ENCODE results near the gene CRTC2.
"Not testable (repeated sequence)": the region's sequence is repeated elsewhere in the genome, so short reads cannot be mapped to it uniquely, and the experiment has no call there.

The CRTC2 gene, protein sequence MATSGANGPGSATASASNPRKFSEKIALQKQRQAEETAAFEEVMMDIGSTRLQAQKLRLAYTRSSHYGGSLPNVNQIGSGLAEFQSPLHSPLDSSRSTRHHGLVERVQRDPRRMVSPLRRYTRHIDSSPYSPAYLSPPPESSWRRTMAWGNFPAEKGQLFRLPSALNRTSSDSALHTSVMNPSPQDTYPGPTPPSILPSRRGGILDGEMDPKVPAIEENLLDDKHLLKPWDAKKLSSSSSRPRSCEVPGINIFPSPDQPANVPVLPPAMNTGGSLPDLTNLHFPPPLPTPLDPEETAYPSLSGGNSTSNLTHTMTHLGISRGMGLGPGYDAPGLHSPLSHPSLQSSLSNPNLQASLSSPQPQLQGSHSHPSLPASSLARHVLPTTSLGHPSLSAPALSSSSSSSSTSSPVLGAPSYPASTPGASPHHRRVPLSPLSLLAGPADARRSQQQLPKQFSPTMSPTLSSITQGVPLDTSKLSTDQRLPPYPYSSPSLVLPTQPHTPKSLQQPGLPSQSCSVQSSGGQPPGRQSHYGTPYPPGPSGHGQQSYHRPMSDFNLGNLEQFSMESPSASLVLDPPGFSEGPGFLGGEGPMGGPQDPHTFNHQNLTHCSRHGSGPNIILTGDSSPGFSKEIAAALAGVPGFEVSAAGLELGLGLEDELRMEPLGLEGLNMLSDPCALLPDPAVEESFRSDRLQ

DNA sequence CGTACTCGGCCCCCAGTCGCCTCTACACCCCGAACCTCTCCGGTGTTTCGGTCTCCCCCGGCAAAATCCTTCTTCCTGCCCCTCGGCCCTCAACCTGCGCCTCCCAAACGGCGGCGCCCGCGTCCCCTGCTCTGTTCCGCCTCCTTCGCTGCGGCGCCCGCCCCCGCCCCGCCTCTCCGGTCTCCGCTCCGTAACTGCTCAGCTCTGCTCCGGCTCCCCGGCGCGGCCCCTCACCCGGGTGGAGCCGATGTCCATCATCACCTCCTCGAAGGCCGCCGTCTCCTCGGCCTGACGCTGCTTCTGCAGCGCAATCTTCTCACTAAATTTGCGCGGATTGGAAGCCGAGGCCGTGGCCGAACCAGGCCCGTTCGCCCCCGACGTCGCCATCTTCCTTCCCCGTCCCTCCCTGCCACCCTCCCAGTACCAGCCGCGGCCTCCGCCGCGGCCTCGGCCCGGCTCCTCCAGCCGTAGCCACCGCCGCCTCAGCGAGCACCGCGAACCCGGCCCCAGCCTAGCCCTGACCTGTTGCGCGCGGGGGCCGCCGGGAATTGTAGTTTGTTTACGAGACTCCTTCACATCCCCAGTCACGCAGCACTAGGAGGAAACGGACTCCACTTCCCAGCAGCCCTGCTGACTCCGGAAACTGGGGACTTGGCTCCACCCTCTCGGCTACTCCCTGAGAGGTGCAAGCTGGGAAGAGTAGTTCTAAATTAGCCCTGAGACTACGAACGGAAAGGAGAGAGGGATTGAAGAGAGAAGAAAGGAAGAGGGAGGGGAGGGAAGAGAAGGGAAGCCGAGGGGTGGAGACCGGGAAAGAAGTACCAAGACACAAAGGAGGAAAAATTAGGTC lies at the start of gene CRTC2:
CRTC2 (minus strand) TSS at position 502 of the 850 bp plus-strand sequence; CDS start at position 387, 115 bp downstream.
- in situ Hi-C loops (cut with MboI; ENCODE audit: low sequenced_read_pairs), result no loop called here

DNA sequence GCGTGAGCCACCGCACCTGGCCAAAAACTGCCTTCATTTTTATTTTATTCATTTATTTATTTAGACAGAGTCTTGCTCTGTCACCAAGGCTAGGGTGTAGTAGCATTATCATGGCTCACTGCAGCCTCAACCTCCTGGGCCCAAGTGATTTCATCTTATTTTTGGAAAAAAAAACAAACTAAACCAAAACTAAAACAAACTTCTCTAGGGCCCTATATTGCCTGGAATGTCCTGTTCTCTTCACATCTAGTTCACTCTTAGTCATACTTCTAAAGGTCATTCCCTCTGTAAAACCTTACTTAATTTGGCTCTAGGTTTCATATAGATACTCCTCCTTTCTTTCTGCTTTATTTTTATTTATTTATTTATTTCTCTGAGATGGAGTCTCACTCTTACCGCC lies 47.7 kb upstream of the CRTC2 start:
- in situ Hi-C loops (cut with MboI; ENCODE audit: low sequenced_read_pairs), result no loop called here

DNA sequence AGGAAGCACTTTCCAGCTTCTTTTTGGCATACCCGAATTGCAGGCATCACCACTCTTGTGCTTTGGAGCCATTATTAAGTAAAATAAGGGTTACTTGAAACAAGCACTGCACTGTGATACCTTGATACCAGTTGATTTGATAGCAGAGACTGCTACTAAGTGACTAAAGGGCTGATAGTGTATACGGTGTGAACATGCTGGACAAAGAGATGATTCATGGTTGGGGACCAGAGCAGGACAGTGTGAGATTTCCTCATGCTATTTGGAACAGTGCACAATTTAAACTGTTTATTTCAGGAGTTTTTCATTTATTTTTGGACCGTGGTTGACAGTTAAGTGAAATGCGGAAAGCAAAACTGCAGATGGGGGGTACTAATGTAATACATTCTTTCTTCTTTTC lies 42.0 kb upstream of the CRTC2 start:
- in situ Hi-C loops (cut with MboI; ENCODE audit: low sequenced_read_pairs), result no loop called here

DNA sequence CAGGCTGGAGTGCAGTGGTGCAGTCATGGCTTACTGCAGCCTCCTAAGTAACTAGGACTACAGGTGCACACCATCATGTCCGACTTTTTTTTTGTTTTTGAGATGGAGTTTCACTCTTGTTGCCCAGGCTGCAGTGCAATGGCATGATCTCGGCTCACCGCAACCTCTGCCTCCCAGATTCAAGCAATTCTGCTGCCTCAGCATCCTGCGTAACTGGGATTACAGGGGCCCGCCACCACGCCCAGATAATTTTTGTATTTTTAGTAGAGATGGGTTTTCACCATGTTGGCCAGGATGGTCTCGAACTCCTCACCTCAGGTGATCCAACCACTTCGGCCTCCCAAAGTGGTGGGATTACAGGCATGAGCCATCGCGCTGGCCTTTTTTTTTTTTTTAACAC lies 38.5 kb upstream of the CRTC2 start:
- in situ Hi-C loops (cut with MboI; ENCODE audit: low sequenced_read_pairs), result not testable (repeated sequence)

DNA sequence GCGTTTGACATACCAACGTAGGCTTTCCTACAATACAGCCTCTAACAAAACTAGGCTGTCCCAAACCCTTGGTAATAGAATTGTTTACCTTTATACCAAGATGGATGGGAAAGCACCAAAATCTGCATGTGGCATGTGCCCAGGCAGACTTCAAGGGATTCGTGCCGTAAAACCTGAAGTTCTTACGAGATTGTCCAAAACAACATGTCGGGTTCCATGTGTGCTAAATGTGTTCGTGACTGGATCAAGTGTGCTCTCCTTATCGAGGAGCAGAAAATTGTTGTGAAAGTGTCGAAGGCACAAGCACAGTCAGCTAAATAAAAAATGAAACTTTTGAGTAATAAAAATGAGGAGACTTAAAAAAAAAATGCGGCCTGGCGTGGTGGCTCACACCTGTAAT lies 37.2 kb upstream of the CRTC2 start:
- in situ Hi-C loops (cut with MboI; ENCODE audit: low sequenced_read_pairs), result no loop called here

DNA sequence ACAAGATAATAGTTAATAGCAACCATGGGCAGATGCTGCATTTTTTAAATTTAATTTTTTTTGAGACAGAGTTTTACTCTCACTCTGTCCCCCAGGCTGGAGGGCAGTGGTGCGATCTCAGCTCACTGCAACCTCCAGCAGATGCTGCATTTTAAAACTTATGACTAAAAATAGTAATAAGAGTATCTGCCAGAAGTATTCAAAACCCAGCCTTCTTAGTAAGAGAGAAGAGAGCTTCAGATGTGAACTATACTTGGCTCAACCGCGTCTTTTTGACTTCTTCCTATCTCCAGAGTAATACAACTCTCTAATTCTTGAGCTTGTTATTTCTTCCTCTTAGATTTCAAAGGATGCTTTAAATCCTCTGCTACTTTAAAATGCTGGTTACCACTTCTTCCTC lies 36.8 kb upstream of the CRTC2 start:
- in situ Hi-C loops (cut with MboI; ENCODE audit: low sequenced_read_pairs), result no loop called here

DNA sequence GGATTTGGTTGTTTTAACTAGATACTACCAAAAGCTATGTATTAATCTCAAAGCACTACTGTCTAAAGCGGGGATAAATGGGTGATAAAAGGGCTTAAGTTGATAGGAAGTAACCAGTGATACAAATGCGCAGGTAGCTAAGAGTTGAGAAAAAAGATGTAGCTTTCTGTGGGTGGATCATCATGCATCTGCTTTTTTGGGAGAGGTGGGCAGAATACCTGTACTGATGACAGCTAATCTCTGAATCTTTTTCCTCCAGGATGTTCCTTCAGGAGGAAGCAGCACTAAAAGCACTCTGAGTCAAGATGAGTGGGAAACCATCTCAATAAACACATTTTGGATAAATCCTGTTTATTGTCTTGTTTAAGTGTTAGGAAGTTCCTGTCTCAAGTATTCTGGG lies 33.4 kb upstream of the CRTC2 start:
- in situ Hi-C loops (cut with MboI; ENCODE audit: low sequenced_read_pairs), result no loop called here

DNA sequence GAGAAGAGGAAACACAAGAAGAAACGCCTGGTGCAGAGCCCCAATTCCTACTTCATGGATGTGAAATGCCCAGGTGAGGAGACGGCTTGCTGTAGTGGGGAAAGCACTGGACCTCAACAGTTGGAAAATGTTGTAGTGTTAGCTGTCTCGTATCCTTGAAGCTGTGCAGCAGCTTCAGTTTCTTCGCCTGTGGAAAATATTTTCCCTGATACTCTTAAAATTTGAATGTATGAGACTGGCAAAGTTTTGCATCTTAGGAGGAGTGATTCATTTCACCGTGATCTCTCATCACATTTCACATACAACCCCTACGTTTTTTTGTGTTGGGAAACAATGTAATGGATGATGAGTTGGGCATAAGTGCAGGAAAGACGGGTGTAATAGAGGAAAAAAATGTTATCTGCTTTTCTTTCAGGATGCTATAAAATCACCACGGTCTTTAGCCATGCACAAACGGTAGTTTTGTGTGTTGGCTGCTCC lies 32.8 kb upstream of the CRTC2 start:
- in situ Hi-C loops (cut with MboI; ENCODE audit: low sequenced_read_pairs), result no loop called here

DNA sequence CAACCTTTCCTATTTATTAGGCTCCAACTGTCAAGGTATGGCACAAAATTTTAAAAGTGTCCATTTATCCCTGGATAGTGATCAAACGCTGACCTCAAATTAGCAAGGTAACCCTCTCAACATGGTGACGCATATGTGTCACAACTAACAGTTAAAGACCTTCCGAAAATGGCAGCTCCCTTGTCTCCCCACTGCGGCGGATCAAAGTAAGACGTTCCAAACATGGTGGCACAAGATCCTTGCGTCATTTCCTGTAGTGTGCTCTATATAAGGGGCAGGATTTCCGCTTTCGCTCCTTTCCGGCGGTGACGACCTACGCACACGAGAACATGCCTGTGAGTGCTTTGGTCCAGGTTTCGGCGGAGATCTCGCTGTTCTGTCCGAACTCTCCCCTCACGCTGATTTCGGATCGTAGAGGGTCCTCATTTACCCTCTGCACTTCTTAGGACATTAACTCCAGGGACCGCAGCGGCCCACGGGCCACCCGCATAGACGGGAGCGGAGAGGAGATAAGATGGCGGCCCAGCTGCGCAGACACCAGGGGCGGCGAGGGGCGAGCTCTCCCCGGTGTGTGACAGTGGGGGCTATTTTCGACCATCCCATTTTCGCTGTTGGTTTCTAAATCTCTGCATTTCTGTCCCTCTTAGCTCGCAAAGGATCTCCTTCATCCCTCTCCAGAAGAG lies 32.2 kb upstream of the CRTC2 start, which contains the start of gene RPS27:
RPS27 (plus strand) TSS at position 295 of the 683 bp plus-strand sequence; CDS start at position 330, 35 bp downstream.
- in situ Hi-C loops (cut with MboI; ENCODE audit: low sequenced_read_pairs), result no loop called here

DNA sequence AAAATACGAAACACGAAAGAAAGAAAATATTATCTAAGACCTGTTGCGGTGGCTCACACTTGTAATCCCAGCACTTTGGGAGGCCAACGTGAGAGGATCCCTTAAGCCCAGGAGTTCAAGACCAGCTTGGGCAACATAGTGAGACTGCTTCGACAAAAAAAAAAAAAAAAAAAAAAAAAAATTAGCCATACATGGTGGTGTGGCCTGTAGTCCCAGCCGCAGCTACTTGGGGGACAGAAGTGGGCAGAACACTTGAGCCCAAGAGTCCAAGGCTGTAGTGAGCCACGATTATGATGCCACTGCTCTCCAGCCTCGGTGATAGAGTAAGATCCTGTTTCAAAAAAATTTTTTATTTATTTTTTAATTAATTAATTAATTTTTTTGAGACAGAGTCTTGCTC lies 29.2 kb upstream of the CRTC2 start:
- in situ Hi-C loops (cut with MboI; ENCODE audit: low sequenced_read_pairs), result no loop called here

DNA sequence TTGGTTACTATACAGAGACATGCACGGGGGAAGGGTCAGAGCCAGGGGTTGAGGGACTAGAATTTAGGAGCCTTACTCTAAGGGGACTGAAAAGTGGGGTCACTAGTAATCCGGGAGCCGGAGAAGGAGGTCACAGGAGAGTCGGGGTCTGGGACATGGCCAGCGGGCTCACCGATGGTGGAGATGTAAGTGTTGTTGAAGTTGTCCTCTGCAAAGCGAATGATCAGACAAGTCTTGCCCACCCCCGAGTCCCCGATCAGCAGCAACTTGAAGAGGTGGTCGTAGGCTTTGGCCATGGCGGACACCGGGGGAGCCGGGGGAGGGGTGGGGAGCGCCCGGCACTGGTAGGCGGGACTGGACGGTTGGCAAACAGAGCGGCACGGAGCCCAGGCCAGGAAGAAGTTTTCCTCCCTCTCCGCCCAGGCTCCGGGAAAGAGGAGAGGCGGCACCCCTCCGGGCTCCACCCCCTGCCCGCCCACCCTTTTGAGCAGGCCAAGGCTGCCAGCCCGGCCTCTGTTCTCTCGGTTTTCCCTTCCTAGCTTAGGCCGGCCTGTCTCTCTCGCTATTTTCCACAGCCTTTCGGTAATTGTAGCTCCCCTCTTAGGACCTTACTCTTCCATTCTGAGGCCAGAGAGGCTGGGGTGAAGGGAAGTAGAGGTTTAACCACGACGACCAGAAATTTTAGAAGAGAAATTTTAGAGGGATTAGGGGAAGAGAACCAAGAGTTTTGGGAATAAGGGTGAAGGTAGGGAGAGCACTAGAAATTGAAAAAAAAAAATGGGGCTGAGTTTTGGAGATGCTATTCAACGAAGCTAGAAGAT lies 27.7 kb upstream of the CRTC2 start, which contains the start of gene RAB13:
RAB13 (minus strand) TSS at position 399 of the 821 bp plus-strand sequence; CDS start at position 296, 103 bp downstream.
- in situ Hi-C loops (cut with MboI; ENCODE audit: low sequenced_read_pairs), result no loop called here

DNA sequence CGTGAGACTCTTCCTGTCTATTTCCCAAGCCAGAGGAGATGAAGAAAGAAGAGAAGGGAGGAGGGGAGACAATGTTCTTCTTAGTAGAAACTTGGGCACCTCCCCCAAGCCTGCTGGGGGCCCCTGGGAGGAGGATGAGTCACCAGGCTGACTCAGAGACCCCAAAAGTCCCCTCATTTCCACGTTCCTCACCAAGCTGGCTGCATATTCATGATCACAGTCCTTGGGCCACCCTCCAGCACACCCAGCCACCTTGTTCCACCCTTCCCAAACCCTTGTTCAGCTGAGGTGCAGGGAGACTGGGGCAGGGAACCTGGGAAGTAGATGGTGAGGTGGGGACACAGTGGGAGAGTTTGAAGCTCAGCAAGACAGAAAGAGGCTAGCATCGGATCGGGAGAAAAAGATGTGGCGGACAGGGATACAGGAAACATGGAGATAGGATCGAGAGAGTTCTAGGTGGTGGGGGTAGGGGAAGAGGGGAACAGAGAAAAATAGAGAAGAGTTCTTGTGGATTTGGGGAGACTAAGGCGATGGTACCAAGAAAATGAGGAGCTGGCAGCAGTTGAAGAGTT lies 27.0 kb upstream of the CRTC2 start:
- in situ Hi-C loops (cut with MboI; ENCODE audit: low sequenced_read_pairs), result no loop called here

DNA sequence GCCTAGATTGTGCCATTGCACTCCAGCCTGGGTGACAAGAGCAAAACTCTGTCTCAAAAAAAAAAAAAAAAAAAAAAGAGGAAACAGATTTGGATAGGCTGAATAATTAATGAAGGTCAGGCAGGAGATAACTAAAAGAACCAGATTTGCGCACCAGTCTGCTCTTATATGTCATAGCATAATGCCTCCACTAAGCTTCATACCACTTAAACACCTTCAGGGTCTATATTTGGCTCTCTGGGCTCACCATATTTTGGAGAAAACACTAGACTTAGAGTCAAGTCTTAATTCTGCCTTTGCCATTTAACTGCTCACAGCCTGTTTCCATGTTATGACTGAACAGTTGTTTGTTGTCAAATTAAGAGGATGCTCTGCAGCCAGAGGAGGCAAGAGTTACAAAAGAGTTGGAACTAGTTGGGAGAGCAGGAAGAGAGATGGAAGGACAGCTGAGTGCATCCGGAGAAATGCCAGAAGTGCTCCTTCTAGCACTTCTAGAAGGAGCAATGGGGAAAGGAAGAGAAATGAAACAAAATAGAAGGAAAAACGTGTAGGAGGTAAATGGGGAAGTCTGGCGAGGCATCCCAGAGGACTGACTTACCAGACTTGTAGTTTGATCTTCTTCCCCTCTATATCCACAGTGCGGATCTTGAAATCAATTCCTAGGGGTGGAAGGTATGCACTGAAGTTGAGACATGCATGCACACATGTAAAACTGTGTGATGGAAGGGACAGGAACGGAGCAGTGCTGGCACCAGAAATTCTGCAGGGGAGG lies 25.9 kb upstream of the CRTC2 start:
- in situ Hi-C loops (cut with MboI; ENCODE audit: low sequenced_read_pairs), result no loop called here

DNA sequence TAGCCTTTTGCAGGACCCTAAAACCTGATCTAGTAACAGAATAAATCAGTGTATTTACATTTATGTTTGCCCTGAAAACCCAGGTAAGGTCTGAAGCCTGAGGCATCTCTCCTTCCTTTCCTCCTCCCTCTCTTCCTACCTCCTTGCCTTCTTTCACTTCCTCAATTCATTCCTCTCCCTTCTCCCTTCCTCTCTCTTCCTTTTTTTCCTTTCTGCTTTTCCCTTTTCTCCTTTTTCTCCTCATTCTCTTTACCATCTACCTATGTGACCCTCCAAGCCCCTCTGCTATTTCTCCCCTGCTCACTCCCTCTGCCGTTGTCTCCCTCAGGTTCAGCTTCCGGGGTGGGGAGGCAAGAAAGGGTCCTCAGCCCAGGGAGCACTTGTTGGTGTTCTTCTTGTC lies 23.3 kb upstream of the CRTC2 start:
- in situ Hi-C loops (cut with MboI; ENCODE audit: low sequenced_read_pairs), result not testable (repeated sequence)

DNA sequence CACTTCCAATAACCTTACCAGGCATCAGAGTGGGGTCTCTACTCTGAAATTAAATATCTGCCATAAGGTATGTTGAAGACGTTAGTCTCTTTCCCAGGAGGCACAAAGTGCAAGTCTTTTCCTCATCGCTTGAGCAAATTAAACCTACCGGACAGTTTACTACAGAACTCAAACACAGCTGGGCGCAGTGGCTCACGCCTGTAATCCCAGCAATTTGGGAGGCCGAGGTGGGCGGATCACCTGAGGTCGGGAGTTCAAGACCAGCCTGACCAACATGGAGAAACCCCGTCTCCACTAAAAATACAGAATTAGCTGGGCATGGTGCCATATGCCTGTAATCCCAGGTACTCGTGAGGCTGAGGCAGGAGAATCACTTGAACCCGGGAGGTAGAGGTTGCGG lies 20.7 kb upstream of the CRTC2 start:
- in situ Hi-C loops (cut with MboI; ENCODE audit: low sequenced_read_pairs), result not testable (repeated sequence)

DNA sequence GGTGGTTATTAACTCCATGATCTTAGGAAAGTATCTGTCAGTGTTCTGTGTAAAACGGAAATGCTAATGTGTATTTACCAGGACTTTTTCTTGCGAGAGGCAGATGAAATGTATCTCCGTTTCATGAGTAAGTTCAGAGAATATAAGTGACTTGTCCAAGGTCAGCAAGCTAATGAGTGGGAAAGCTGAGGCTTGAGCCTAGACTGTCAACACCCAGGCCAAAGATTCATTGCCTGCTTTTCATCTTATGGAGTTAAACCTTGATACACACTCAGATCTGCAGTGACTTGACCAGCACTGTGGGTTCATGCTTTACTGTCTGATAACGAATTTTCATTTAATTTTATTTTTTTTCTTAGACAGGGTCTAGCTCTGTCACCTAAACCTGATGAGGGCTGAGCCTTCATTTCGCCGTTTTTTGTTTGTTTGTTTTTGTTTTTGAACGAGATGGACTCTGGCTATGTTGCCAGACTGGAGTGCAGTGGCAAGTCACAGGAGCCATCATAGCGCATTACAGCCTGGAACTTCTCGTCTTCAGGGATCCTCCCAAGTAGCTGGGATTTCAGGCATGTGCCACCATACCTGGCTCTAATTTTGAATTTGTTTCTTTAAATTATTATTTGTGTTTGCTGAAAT lies 20.0 kb upstream of the CRTC2 start:
- in situ Hi-C loops (cut with MboI; ENCODE audit: low sequenced_read_pairs), result no loop called here

DNA sequence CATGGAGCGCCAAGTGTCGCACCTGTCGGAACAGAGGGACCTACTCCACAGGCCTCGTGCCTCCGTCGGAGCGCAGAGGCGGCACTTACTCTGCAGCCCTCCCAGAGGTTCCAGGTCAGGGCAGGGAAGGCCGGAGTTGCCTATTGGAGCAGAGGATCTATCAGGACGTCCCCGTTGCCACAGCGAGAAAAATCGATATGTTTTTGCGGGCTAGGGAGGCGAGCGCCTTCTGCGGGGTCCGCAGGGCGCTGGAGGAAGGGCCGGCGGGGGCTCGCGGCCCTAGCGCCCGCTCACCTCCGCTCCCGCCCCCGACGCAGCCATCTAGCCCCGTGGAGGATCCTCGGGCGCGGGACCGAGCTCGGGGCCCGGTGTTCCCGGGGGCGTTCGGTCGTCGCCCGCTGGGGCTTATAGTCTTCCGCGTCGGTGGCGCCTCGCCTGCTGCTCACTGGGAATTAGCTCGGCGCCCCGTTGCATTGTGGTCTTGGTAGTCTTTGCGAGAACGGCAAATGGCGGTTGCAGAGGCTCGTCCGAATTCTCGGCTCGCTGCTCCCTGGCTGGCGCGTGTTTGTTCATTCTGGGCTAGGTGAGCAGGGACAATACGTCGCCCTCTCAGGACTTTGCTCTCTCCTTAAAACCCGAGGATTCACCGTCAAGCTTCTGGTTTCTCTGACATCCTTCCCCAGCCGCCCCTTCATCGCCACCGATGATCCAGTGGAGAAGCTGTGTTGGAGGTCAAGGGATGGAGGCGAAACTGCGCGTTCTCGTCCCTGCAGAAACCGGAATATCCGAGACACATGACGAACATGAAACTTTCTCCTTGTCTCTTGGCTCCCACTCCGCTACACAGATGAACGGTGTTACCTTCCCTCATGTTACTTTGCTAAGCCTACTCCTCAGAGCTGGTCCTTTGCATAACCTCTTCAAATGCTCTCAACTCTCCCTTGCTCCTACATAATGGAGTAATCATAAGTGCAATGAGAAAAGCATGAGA lies 19.1 kb upstream of the CRTC2 start, which contains the start of gene JTB:
JTB (minus strand) TSS at position 425 of the 991 bp plus-strand sequence; CDS start at position 3, 422 bp downstream.
- in situ Hi-C loops (cut with MboI; ENCODE audit: low sequenced_read_pairs), result no loop called here

All from hTERT RPE-1 (cell line).